GM21515 (cell line): ENCODE results near the gene BMPR1A.
A peak's percentile ranks its signal among the peaks of the same experiment; 100 is the strongest.

Source experiments
- ATAC-seq: cut with Tn5 transposase; IDR thresholded peaks from one replicate; pipeline ENCODE4 v1.9.1; 2021; ENCODE audit not compliant: unreplicated experiment

The BMPR1A gene

DNA sequence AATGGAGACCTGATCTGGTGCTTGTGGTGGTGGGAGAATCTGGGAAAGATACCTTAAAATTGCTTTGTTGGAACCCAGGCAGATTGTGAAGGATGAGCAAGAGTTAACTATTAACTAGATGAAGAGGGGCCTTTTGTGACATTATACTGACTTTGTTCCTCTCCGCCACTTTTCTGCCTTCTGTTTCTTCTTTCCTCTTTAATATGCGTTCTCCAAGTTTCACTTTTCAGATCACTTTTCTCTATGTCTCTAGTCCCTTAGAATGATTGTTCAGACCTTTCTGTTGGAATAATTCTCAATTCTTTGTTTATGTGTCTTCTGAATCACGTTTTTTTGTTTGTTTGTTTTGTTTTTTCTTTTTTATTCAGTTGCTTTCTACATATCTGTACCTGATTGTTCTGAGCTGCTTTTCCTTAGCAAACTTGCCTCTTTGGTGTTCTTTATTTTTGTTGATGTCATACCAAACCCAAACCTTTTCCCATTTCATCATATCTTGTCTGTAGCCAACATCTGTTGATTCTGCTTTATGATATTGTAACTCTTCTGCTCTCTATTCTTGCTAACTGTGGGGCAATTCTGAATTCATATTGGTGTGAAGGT lies 2.8 kb downstream of the BMPR1A start:
- ATAC-seq: no peak

DNA sequence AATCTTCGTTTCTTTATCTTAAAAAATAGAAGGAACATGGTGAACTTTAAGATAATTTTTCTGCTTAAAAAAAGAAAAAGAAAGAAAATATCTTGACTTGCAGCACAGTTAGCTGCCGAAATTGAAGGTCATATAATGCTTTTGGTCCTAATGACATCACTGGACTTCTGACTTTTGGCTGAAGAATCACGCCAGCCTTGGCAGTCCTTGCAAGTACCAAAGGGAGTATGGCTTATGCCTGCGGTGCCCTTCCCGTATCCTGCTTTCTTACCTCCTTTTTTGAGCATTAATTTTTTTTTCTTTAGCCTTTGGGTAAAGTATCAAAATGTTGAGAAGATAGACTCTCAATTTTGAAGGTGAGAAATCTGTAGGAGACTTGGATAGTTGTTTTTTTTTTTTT lies 7.0 kb downstream of the BMPR1A start:
- ATAC-seq: no peak

DNA sequence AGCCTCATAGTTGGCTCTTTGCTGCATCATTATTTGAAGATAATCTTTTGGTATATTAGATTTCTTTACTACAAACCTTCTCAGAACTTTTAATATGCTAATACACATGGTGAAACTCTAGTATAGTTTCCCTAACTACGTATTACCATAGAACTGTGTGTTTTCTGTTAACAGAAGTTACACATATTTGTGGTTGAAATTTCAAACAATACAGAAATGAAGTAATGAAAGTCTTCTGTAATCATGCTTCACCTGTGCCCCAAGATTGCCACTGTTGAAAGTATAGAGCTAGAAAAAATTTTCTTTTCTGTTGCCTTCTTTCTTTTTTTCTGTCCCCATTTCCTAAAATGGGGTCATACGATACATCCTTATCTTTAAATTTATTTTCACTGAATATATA lies 9.1 kb downstream of the BMPR1A start:
- ATAC-seq: no peak

DNA sequence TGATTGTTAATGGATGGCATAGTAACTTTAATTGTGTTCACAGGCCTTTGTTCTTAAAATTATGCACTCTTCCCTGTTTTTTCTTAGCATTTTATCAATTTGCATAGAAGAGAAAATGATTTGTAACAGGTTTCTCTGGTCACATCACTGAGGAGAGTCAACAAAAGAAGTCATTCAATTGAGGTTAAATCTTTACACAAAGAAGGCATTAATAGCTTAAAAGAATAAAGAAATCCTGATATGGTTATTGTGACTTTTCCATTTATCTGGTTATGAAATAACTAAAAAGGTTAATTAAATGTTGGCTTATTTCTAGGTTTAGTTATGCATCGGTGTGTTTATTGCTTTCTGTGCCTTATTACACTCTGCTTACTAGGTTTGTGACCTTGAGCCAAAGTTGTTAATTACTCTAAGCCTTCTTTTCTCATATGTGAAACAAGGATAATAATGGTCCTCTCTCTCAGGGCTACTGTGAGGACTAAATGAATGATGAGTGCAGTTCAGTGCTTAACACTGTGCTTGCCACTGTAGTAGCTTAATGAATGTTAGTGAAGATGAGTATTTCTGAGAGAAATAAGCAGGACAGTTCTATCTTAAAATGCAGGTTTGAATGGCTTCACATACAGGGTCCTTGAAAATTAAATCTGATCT lies 12.1 kb downstream of the BMPR1A start:
- no peak for ATAC-seq

DNA sequence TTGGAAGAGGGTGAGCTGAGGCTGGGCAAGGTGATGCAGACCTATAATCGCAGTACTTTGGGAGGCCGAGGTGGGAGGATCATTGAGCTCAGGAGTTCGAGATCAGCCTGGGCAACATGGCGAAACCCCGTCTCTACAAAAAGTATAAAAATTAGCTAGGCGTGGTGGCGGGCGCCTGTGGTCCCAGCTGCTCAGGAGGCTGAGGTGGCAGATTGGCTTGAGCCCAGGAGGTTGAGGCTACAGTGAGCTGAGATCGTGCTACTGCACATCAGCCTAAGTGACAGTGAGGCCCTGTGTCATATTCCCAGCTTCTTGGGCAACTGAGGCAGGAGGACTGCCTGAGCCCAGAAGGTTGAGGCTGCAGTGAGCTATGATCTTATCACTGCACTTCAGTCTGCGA lies 13.6 kb downstream of the BMPR1A start:
- ATAC-seq: no peak

DNA sequence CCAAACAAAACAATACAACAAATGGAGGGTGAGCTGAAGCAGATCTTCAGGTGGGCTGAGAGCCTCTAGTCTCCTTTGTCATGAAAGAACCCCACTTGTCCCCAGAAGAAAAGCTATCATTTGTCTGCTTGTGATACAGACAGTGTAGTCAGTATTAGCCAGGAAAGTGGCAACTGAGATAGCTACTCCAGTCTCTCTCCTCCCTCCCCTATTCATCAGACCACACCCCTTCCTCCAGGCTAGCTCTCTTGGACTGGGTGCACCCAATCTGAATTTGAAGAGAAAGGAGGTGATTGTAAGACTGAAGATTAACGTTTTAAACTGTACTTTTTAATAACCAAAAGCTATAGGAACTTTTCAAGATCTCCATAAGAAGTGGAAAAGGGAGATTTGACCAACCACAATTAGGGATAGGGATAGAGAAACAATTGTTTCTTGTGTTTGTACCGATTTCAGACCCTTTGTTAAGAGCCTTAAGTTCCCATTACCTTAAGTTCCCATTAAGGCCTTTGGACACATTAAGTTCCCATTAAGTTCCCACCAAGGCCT lies 14.1 kb downstream of the BMPR1A start:
- no peak for ATAC-seq

DNA sequence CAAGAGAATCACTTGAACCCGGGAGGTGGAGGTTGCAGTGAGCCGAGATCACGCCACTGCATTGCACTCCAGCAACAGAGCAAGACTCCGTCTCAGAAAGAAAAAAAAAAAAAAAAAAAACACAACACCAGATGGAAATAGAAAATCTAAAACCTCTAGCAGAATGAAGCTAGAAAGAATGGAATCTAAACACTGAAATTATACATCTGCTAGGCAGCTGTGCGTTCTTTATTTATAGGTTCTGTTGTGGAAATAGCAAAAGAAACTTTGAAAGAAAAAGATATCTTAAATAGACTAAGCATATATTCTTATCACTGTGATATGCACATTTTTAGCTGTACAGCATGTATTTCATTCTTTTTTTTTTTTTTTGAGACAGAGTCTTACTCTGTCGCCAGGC lies 17.1 kb downstream of the BMPR1A start:
- no peak for ATAC-seq

DNA sequence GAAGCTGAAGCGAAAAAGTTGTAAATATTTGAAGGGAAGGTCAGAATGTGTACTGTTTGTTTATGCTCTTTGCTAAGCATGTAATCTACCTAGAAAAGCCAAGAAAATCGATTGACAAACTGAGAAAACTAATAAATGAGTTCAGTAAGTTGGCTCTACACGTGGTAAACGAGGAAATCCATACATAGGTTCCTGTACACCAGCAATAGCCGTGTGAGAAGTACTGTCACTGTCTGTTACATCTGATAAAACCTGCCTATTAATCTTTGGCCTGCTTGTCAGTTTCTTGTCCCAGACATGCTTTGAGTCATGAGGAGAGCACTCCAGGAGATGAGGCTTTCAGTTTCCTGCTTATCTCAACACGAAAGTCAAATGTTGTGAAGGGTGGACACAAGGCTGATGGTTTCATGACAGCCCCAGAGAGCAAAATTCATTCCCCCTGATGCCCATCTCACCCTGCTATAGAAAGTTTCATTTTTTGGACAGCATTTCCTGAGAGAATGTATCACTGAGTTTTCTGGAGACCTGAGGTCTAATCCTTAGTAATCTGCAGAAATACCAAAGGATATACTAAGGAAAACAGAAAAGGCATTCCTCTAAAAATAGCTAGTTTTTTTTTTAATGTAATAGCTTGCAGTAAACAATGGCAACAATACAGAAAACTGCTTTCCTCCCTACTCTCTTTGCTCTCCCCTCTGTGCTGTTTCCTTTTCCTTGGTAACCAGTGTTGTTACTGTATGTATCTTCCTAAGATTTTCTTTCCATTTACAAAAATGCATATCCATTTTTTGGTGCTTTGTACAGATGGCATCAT lies 18.8 kb downstream of the BMPR1A start:
- peak; percentile 78 for ATAC-seq

DNA sequence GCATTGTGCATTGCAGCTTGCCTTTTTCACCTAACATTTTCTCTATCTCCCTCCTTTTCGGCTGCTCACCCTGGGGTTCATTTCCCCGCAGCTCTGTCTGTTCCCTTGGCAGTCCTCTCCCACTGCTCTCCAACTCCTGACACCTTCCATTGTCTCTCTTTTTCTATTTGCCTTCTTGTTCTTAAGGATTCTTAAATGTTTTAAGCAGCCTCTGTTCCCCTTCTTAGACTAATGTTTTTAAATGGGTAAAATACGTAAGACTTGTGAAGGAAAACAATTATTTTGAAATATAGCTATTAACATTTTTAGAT lies 19.4 kb downstream of the BMPR1A start:
- ATAC-seq: no peak

DNA sequence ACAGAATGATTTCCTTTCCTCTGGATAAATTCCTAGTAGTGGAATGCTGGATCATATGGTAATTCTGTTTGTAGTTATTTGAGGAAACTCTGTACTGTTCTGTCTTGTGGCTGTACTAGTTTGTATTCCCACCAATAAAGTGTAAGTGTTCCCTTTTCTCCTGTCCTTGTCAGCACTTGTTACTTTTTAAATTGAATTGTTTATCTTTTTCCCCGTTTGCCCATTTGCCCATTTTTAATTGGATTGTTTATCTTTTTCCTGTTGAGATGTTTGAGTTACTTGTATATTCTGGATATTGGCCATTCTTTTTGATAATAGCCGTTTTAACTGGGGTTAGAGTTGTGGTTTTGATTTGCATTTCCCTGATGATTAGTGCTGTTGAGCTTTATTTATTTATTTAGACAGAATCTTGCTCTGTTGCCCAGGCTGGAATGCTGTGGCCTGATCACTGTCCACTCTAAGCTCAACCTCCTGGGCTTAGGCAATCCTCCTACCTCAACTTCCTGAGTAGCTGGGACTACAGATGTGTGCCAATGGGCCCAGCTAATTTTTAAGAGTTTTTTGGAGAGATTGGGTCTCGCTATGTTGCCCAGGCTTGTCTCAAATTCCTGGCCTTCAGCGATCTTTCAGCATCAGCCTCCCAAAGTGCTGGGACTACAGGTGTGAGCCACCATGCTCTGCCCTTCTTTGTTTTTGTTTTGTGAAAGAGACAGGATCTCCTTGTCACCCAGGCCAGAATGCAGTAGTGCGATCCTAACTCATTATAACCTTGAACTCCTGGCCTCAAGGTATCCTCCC lies 23.0 kb downstream of the BMPR1A start:
- no peak for ATAC-seq

DNA sequence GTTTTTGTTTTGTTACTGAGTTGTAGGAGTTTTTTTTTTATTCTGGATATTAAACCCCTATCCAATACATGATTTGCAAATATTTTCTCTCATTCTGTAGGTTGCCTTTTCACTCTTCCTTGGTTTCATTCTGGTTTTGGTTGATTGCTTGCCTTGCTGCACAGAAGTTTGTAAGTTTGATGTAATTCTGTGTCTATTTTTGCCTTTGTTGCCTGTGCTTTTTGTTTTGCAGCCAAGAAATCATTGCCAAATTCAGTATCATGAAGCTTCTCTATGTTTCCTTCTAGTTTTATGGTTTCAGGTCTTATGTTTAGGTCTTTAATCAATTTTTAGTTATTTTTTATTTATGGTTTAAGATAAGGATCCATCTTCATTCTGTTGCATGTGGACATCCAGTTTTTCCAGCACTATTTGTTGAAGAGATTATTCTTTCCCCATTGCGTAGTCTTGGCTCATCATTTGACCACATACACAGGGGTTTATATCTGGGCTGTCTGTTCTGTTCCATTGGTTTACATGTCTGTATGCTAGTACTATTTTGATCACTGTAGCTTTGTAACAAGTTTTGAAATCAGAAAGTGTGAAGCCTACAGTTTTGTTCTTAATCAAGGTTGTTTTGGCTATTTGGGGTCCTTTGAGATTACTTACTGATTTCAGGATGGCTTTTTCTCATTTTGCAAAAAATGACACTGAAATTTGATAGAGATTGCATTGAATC lies 26.4 kb downstream of the BMPR1A start:
- ATAC-seq: peak; percentile 70

DNA sequence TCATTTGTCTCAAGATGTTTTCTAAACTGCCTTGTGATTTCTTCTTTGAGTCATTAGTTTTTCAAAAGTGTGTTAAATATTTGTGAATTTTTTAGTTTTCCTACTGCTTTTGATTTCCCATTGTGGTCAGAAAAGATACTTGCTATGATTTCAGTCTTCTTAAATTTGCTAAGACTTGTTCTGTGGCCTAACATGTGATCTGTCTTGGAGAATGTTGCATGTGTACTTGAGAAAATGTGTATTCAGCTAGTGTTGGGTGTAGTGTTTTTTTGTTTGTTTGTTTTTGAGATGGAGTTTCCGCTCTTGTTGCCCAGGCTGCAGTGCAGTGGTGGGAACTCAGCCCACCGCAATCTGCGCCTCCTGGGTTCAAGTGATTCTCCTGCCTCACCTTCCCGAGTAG lies 28.6 kb downstream of the BMPR1A start:
- no peak for ATAC-seq

DNA sequence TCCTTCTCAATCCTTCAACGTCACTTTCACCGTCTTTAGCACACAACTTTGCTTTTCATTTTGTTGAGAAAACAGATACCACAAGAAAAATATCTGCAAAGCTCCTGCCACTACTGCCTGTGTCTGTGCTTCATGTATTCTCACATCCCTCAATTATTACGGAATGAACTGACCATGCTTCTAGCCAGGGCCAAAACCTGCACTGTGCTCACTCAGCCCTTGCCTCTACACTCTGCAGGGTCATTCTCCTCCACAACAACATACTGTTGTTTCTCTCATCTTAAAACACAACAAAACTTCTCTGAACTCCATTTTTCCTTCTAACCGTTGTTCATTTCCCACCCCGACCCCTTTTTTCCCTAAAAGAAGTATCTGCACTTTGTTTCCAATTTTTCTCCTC lies 29.5 kb downstream of the BMPR1A start:
- ATAC-seq: no peak

DNA sequence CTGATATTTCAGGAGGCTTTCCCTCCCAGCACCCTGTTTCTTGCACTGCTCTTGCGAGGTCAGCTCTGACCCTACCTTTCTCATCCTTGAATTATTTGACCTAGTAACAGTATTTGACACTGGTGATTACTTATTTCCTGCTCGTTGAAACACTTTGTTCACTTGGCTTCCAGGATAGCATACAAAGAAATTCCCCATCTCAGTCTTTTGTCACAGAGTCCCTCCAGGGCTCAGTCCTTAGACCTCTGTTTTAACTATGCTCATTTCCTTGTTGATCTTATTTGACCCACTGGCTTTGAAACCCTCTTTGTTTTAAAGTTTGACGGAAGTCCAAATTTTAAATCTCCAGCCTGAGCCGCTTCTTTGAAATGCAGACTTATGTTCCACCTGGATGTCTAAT lies 29.9 kb downstream of the BMPR1A start:
- ATAC-seq: no peak

DNA sequence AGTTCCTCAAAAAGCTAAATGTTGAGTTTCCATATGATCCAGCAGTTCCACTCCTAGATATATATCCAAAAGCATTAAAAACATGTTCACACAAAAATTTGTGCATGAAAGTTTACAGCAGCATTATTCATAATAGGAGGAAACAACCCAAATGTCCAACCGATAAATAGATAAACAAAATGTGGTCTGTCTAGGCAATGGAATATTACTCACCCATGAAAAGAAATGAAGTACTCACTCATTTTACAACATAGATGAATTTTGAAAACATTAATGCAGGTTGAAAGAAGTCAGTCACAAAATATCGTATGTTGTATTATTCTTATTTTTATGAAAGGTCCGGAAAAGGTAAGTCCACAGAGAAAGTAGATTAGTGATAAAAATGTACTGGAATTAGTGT lies 34.0 kb downstream of the BMPR1A start:
- ATAC-seq: no peak

DNA sequence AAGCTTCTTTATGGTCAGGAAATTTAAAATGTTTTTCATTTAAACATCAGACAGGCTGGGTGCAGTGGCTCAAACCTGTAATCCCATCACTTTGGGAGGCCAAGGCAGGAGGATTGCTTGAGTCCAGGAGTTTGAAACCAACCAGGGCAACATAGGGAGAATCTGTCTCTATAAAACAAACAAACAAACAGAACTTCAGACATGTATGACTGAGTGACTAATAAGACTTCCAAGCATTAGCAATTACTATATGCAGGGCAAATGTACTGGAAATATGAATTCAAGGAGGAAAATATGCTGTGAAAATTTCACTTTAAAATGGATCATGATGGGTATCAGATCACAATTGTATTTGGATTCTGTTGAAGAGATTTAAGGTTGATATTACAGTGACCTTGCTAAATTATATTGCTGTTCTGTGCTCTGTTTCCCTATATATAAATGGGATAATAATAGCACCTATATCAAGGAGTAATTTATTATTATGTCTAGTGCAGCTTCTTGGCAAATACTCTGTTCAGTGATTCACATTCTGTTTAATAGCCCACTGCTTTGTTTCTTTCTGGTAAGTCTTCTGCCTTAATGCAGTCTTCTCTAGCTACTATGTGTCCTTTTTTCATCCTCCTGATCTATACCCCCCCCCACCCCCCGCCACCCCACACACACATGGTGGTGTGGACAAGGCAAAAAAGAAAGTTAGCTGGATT lies 36.2 kb downstream of the BMPR1A start:
- no peak for ATAC-seq

DNA sequence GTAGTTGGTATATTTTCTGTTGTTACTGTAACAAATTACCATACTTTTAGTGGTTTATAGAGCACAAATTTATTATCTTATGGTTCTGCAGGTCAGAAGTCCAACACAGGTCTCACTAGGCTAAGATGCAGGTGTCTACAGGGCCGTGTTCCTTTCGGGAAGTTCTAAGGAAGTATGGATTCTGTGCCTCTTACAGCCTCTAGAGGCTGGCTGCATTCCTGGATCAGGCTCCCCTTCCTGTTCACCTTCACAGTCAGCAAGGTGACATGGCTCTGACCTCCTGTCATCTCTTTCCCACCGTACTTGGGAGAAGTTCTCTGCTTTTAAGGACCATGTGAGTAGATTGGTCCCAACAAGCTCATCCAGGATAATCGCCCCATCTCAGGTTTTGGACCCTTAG lies 37.3 kb downstream of the BMPR1A start:
- no peak for ATAC-seq

DNA sequence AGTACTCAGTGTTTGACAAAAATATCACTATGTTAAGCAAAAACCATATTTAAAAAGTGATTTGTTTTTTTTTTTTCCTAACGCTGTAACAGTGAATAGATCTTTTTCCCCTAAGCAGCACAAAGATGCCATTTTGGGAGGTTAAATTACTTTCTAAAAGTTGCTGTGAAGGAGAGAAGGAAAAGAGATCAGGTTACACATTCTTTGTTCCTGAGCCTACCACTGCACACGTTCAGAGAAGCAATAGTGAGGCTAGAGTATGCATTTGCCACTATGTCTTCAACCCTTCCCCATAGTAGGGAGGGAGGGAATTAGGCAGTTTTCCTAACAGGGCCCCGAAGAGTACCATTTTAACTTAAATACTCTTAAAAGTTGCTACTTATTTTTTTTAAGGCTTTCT lies 38.9 kb downstream of the BMPR1A start:
- no peak for ATAC-seq

DNA sequence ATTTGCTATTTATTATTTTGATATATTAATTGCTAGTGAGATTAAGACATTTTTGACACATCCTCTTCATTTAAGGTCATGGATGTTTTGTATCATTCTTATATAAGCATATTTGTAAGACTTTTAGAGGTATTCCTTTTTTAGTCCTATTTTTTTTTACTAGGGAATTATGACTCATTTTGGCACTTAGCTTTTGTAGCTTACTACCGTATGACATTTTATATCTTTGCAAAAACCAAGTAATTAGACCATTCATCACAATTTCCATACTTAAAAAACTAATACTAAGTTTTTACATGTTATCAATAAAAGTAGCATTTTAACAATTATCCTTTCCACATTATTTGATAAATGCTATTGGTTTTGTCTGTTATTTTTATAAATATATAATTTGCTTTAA lies 41.6 kb downstream of the BMPR1A start:
- no peak for ATAC-seq

DNA sequence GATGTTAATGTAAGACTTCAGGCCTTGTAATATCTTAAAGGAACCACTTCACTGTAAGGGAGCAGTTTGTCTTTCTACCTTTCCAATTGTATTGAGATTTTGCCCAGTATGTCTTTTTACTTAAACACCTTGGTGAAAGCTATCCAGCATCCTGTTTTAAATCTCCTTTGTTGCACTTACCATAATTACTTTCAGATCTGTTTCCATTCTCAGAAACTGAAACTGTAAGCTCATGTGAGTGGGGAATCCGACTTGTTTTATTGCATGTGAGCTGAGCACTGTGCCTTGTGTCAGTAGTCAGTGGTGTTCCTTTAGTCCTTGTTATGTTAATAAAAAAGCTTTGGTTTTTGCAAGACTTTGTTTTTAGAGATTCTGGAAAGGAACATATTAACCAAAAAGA lies 42.2 kb downstream of the BMPR1A start:
- peak; percentile 81 for ATAC-seq
